ENCODE data around the gene ANKRD40CL. TPM values are rescaled to one million over a fixed set of nuclear protein-coding genes. Genes with fewer than 3 reads are reported as not detected.

The ANKRD40CL gene
- total RNA-seq, 1 experiment from 2014 or later = not detected

- no peak for DNase-seq
- no peaks in the 10 kb centered on the region for H3K9me3 ChIP-seq (replicated peaks)
- no peaks in the 10 kb centered on the region for H3K27me3 ChIP-seq
- no peaks in the 10 kb centered on the region for H3K4me1 ChIP-seq
- no peak overlapping the region for H3K4me3 ChIP-seq
- no peaks in the 10 kb centered on the region for H3K36me3 ChIP-seq
- no peak overlapping the region for H3K27ac ChIP-seq
These were observed 31.3 kb upstream of the ANKRD40CL start for GRCh38 chr17:50798424-50799288.

DNA sequence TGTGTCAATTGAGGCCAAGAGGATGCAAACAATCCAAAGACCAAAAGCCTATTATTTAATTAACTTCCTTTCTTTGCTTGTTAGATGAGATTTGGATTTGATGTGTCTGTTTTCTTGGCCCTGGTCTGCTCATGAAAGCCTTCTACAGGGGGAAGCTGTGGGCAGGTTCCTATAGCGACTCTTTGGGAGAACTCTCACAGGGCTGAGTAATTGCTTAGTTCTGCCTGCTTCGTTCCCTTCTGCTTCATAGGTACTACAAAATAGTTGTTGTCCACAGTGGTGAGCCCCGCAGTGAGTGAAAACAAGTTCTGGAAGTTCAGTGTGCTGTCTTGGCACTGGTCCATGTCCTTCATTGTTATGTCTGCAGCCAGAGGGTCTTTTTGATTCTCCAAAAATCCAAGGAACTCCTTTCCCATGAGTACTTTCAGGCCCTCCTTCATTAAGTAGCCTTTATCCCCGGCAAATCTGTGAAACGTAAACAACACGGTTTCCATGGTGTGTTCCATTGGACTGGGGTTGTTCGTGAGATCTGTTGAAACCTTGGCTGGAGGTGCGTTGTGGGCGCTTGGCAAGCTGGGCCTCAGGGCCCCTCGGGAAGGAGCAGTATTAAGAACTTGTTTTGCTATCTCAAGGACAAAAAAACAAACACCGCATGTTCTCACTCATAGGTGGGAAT, 30.0 kb upstream of the ANKRD40CL start:
- no peaks in the 10 kb centered on the region for H3K9me3 ChIP-seq (replicated peaks)
- DNase-seq = peak in 1 of 2 experiments; percentile 16
- no peaks in the 10 kb centered on the region for H3K27me3 ChIP-seq
- no peak overlapping the region for H3K4me3 ChIP-seq
- no peaks in the 10 kb centered on the region for H3K36me3 ChIP-seq
- no peaks in the 10 kb centered on the region for H3K4me1 ChIP-seq
- H3K27ac ChIP-seq = no peak overlapping the region

GRCh38 chr17:50794361-50794760, 27.0 kb upstream of the ANKRD40CL start:
- H3K4me3 ChIP-seq = no peak overlapping the region
- no peak overlapping the region for H3K27ac ChIP-seq
- no peaks in the 10 kb centered on the region for H3K27me3 ChIP-seq
- no peak for DNase-seq
- H3K4me1 ChIP-seq = no peaks in the 10 kb centered on the region
- H3K9me3 ChIP-seq (replicated peaks) = no peaks in the 10 kb centered on the region
- H3K36me3 ChIP-seq = no peaks in the 10 kb centered on the region

DNA sequence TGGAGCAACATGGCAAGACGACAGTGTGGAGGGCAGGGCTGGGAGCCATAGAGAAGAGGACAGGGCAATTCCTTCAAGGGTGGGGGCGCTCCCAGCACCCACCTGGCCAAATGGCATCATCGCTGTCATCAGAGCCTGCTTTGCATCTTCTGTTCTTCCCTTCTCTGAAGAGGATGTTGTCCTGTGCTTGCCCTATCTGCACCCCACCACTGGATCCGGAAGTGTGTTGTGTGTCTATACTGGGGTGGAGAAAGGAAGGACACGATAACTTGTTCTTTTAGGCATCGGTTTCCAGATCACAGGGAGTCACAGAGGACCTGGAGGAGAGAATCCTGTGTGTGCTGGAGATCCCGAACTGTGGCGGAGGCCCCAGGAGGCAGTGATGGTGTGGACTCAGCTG, 25.7 kb upstream of the ANKRD40CL start:
- Histone ChIP-seq H3K27me3 (no peaks in the 10 kb centered on the region), H3K4me1 (no peaks in the 10 kb centered on the region), H3K27ac (no peak overlapping the region), H3K4me3 (no peak overlapping the region), H3K9me3 (replicated peaks) (no peaks in the 10 kb centered on the region), H3K36me3 (no peaks in the 10 kb centered on the region)
- DNase-seq = no peak

DNA sequence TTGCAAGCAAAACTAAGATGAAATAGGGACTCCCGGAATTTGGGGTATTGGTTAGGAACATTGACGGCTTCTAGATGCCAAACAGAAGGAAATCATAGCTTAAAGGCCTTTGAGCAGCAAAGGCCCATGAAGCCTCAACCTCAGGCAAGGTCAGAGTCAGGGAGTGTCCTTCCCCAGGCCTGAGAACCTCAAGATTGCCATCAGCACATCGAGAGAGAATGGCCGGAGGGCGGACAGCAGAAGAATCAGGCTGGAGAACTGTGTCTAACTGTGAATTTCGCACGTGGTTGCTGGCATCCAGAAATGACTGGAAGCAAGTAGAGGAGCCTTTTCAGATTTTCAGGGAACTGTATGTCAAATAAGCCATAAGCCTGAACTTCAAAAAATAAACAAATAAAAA, 24.8 kb upstream of the ANKRD40CL start:
- Histone ChIP-seq H3K9me3 (replicated peaks) (no peaks in the 10 kb centered on the region), H3K4me3 (no peak overlapping the region), H3K27ac (no peak overlapping the region), H3K4me1 (no peaks in the 10 kb centered on the region), H3K27me3 (no peaks in the 10 kb centered on the region), H3K36me3 (no peaks in the 10 kb centered on the region)
- no peak for DNase-seq

DNA sequence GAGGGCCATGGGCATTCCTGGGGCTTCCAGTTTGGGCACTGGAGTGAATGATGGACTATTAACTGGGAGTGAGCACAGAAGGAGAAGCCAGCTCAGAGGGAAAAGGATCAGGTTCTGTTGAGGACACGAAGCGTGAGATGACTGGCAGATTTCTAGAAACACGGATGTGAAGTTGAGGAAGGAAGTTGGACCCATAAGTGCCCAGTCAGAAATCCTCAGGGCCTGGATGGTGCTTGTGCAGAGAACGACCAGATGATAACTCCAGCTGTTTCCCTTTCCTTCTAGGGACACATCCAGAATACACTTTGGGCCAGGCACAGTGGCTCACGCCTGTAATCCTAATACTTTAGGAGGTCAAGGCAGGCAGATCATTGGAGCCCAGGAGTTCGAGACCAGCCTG, 23.3 kb upstream of the ANKRD40CL start:
- Histone ChIP-seq H3K27ac (no peak overlapping the region), H3K4me3 (no peak overlapping the region), H3K36me3 (no peaks in the 10 kb centered on the region), H3K27me3 (no peaks in the 10 kb centered on the region), H3K9me3 (replicated peaks) (no peaks in the 10 kb centered on the region), H3K4me1 (peaks cover 6% of the 10 kb centered on the region)
- DNase-seq = no peak

DNA sequence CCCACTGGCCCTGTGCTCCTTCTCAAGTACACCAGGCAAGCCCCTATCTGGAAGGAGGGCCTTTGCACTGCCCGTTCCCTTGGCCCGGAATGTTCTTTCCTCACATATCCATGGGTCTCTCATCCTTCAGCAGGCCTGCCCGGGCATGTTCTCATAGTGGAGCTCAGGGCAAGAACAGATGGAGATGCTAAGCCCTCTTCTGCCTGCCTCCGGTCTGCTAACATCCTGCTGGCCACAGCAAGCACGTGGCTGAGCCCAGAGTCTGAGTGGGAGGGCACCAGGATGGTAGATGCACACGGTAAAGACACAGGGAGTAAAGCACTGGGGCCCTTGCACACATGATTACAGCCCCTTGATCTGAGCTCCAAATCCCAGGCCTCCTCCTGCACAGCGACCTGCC, 19.8 kb upstream of the ANKRD40CL start:
- H3K9me3 ChIP-seq (replicated peaks) = no peaks in the 10 kb centered on the region
- DNase-seq = peak; percentile 65 to 72

DNA sequence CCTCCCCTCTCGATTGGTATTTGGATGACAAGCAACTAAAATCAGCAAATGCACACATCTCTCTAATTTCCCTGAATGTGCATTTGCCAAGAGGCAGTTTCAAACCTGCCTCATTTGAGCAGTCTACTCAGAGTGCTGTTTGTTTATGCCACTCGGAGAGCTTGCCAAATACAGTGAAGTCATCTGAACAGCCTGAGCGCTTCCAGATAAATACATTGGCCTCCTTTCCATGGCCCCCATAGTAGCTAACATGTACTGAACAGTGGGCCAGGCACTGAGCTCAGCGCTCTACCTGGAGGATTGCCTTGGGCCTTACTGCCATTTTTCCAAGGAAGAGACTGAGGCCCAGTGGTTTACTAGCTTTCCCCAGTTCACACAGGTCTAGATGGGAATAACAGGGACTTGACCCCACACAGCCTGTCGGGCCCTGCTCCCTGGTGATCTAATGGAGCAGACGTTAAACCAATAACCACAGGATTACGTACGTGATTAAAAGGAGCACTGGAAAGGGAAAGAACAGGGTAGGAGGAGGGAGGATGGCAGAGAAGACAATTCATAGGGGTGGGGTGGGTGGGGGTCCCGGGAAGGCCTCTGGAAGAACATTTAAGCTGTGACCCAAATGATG, 18.7 kb upstream of the ANKRD40CL start:
- Histone ChIP-seq H3K9me3 (replicated peaks) (no peaks in the 10 kb centered on the region), H3K27ac (no peak overlapping the region), H3K36me3 (no peaks in the 10 kb centered on the region), H3K27me3 (no peaks in the 10 kb centered on the region), H3K4me3 (no peak overlapping the region), H3K4me1 (peaks cover 6% of the 10 kb centered on the region)
- DNase-seq = no peak

More for the DNA sequence above, 19.8 kb upstream of the ANKRD40CL start:
- H3K36me3 ChIP-seq = no peaks in the 10 kb centered on the region
- H3K4me3 ChIP-seq = no peak overlapping the region
- H3K27me3 ChIP-seq = no peaks in the 10 kb centered on the region
- peaks cover 6% of the 10 kb centered on the region for H3K4me1 ChIP-seq
- no peak overlapping the region for H3K27ac ChIP-seq

DNA sequence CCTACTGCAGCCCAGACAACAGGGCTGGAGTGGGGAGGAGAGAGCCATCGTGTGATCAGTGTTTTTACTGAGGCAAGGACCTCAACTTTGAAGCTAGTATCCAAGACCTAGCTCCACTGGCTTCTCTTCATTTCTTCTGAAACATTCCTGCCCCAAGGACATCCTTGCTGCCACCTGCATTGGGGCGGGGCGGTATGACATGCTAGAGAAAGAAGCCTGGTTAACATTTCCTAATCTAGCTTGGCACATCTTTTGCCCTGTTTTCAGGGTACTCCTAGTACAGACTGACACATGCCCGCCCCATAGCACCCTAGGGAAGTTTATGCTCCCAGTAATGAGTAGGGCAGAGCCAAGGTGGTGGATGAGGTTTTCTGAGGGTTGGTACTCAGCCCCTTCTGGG, 17.8 kb upstream of the ANKRD40CL start:
- H3K27me3 ChIP-seq = no peaks in the 10 kb centered on the region
- DNase-seq = no peak
- H3K9me3 ChIP-seq (replicated peaks) = no peaks in the 10 kb centered on the region
- no peaks in the 10 kb centered on the region for H3K36me3 ChIP-seq
- H3K27ac ChIP-seq = no peak overlapping the region
- H3K4me3 ChIP-seq = no peak overlapping the region
- peaks cover 6% of the 10 kb centered on the region for H3K4me1 ChIP-seq

- Histone ChIP-seq H3K9me3 (replicated peaks) (no peaks in the 10 kb centered on the region), H3K4me3 (no peak overlapping the region), H3K4me1 (peaks cover 6% of the 10 kb centered on the region), H3K27ac (no peak overlapping the region), H3K36me3 (no peaks in the 10 kb centered on the region), H3K27me3 (no peaks in the 10 kb centered on the region)
- no peak for DNase-seq
These were observed 16.6 kb upstream of the ANKRD40CL start for GRCh38 chr17:50783905-50784304.

GRCh38 chr17:50783193-50783660, 15.9 kb upstream of the ANKRD40CL start:
- H3K4me1 ChIP-seq = peaks cover 6% of the 10 kb centered on the region
- H3K9me3 ChIP-seq (replicated peaks) = no peaks in the 10 kb centered on the region
- H3K27ac ChIP-seq = no peak overlapping the region
- H3K4me3 ChIP-seq = no peak overlapping the region
- H3K36me3 ChIP-seq = no peaks in the 10 kb centered on the region
- no peaks in the 10 kb centered on the region for H3K27me3 ChIP-seq
- DNase-seq = peak; percentile 77 to 87

DNA sequence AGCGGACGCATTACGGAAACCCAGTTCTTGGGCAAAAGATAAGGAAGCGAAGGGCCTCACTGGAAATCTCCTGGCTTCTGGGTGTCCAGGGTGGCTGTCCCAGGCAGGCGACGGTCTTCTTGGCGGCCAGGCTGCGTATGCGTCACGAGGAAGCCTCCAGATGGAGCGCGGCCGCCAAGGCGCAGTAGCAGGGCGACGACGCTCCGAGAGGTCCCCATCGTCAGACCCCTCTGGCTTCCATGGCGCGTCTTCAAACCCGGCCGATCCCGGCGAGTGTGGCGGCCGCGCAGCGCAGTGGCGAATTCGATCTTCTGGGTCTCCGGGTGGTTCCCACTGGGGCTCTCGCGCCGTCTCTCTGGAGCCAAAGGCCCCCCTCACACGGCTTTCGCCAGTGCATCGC, 13.8 kb upstream of the ANKRD40CL start:
- Histone ChIP-seq H3K4me3 (no peak overlapping the region), H3K27me3 (no peaks in the 10 kb centered on the region), H3K36me3 (no peaks in the 10 kb centered on the region), H3K4me1 (no peaks in the 10 kb centered on the region), H3K27ac (no peak overlapping the region), H3K9me3 (replicated peaks) (no peaks in the 10 kb centered on the region)
- no peak for DNase-seq

GRCh38 chr17:50779747-50780353, 12.5 kb upstream of the ANKRD40CL start:
- H3K27ac ChIP-seq = no peak overlapping the region
- no peak for DNase-seq
- no peaks in the 10 kb centered on the region for H3K4me1 ChIP-seq
- H3K9me3 ChIP-seq (replicated peaks) = no peaks in the 10 kb centered on the region
- no peak overlapping the region for H3K4me3 ChIP-seq
- no peaks in the 10 kb centered on the region for H3K36me3 ChIP-seq
- no peaks in the 10 kb centered on the region for H3K27me3 ChIP-seq

DNA sequence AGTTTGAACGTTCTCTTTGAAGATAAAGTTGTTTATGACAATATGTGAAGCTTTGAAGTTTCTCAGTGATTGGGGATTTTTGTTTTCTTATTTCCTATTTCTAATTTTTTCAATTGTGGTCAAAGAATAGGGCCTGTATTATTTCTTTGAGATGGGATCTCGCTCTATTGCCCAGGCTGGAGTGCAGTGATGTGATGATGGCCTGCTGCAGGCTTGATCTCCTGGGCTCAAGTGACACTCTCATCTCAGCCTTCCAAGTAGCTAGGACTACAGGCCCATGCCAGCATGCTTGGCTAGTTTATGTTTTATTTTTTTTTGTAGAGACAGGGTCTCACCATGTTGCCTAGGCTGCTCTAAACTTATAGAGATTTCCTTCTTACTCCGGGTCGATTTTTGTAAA, 11.7 kb upstream of the ANKRD40CL start:
- Histone ChIP-seq H3K36me3 (no peaks in the 10 kb centered on the region), H3K9me3 (replicated peaks) (no peaks in the 10 kb centered on the region), H3K4me3 (no peak overlapping the region), H3K27ac (no peak overlapping the region), H3K27me3 (no peaks in the 10 kb centered on the region), H3K4me1 (no peaks in the 10 kb centered on the region)
- no peak for DNase-seq

- Histone ChIP-seq H3K36me3 (no peaks in the 10 kb centered on the region), H3K27ac (no peak overlapping the region), H3K4me3 (no peak overlapping the region), H3K4me1 (no peaks in the 10 kb centered on the region), H3K27me3 (no peaks in the 10 kb centered on the region), H3K9me3 (replicated peaks) (no peaks in the 10 kb centered on the region)
- no peak for DNase-seq
These were observed 11.2 kb upstream of the ANKRD40CL start for GRCh38 chr17:50778471-50778870.
